Smooth muscle cell (in vitro differentiated cells): ENCODE data around the gene LIPC. TPM values are rescaled to one million over a fixed set of nuclear protein-coding genes. Genes with fewer than 3 reads are reported as not detected.
A peak's percentile ranks its signal among the peaks of the same experiment; 100 is the strongest.

ENCODE experiments used
- DNase-seq: peaks from one replicate; lab custom pipeline; 2025; ENCODE audit not compliant: unreplicated experiment; lab: John Stamatoyannopoulos, UW
- H2AFZ ChIP-seq: fragments of 200-600 bp; sonication (generic); 2 replicates; pipeline ENCODE4 v1.6.0; 2016; ENCODE audit warnings: antibody characterized with exemption, low read depth, mild to moderate bottlenecking
- H3F3A ChIP-seq: fragments of 200-600 bp; sonication (generic); 2 replicates; pipeline ENCODE4 v1.6.0; 2017; ENCODE audit warnings: antibody characterized with exemption, low read depth
- H3K27ac ChIP-seq: fragments of 200-600 bp; sonication (generic); 2 replicates; pipeline ENCODE4 v1.5.1; 2016; ENCODE audit warnings: low read depth, mild to moderate bottlenecking
- H3K27me3 ChIP-seq: fragments of 200-600 bp; sonication (generic); 2 replicates; pipeline ENCODE4 v1.6.1; 2016; ENCODE audit warnings: low read depth, mild to moderate bottlenecking
- H3K36me3 ChIP-seq: fragments of 200-600 bp; sonication (generic); 2 replicates; pipeline ENCODE4 v1.5.1; 2016; ENCODE audit warnings: low read depth
- H3K4me1 ChIP-seq: fragments of 200-600 bp; sonication (generic); 2 replicates; pipeline ENCODE4 v1.5.1; 2016; ENCODE audit warnings: low read depth
- H3K4me2 ChIP-seq: fragments of 200-600 bp; sonication (generic); 2 replicates; pipeline ENCODE4 v1.6.0; 2016; ENCODE audit warnings: mild to moderate bottlenecking
- H3K4me3 ChIP-seq: fragments of 200-600 bp; sonication (generic); 2 replicates; pipeline ENCODE4 v1.5.1; 2016; ENCODE audit warnings: mild to moderate bottlenecking
- H3K79me2 ChIP-seq: fragments of 200-600 bp; sonication (generic); 2 replicates; pipeline ENCODE4 v1.6.0; 2016; ENCODE audit warnings: low read depth, mild to moderate bottlenecking
- H3K9ac ChIP-seq: fragments of 200-600 bp; sonication (generic); 2 replicates; pipeline ENCODE4 v1.6.0; 2016; ENCODE audit warnings: low read depth
- H3K9me3 ChIP-seq: fragments of 200-600 bp; sonication (generic); replicated peaks from 2 replicates; pipeline ENCODE4 v1.5.1; 2016; ENCODE audit warnings: low read depth
- H4K20me1 ChIP-seq: fragments of 200-600 bp; sonication (generic); 2 replicates; pipeline ENCODE4 v1.6.0; 2016; ENCODE audit warnings: low read depth
- CTCF ChIP-seq: fragments of 200-600 bp; sonication (generic); IDR thresholded peaks from 2 replicates; pipeline ENCODE4 v1.5.1; 2017; ENCODE audit warnings: borderline replicate concordance, mild to moderate bottlenecking, antibody characterized with exemption; ENCODE audit not compliant: insufficient read depth, poor library complexity, severe bottlenecking
- WGBS: methylation state at CpG from one replicate; pipeline ENCODE4 v1.1.7; 2016; ENCODE audit warnings: low lambda C conversion rate; 5-methylcytosine and 5-hydroxymethylcytosine counted together
- polyA plus RNA-seq: library from polyadenylated mRNA; unstranded; fragments of >200 nt; fragmentation: Nextera tagmentation; extraction: Ambion mirVana; gene quantifications from 2 replicates; pipeline ENCODE4 v1.2.1, GENCODE V29; 2016
- total RNA-seq: library from RNA; depleted of rRNA; stranded (reverse); fragments of >200 nt; gene quantifications from 2 replicates; pipeline ENCODE4 v1.2.3, GENCODE V29; 2014

Gene LIPC
- total and polyA plus RNA-seq, 2 experiments from 2014 or later: not detected

GRCh38 chr15:58469432-58470353 is 37.9 kb downstream of the LIPC start:
- Histone ChIP-seq H2AFZ (no peak overlapping the region), H3K4me1 (peaks cover 39% of the 10 kb centered on the region), H3K27me3 (no peaks in the 10 kb centered on the region), H3K9ac (peak overlapping the region; percentile 57), H3K4me2 (peak overlapping the region; percentile 49), H3K4me3 (no peak overlapping the region), H3K79me2 (no peaks in the 10 kb centered on the region), H3K27ac (peak overlapping the region; percentile 82), H3K9me3 (no peaks in the 10 kb centered on the region), H4K20me1 (no peaks in the 10 kb centered on the region), H3K36me3 (no peaks in the 10 kb centered on the region), H3F3A (peaks cover 13% of the 10 kb centered on the region)
- 27% methylated on average over 11 of the region's 11 CpGs for WGBS
- no peak for DNase-seq
- no peak for TF ChIP-seq CTCF

DNA sequence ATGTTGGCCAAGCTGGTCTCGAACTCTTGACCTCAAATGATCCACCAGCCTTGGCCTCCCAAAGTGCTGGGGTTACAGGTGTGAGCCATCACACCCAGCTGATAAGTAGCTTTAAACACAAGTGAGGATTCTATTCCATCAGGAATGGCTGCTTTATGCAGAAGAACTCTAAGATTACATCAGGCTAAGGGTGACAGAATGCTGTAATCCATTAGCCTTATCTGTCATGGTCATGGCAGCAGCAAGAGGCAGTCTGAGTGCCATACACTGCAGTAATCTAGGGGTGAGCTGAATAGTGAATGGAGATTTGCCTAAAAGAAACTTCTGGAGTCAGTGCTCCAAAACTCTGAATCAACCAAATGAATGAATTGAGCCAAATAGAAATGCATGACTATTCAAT is 39.6 kb downstream of the LIPC start:
- no peak overlapping the region for H3K4me3 ChIP-seq
- no peak overlapping the region for H3K4me2 ChIP-seq
- H3K79me2 ChIP-seq: no peaks in the 10 kb centered on the region
- TF ChIP-seq CTCF: no peak
- no peak overlapping the region for H2AFZ ChIP-seq
- no peaks in the 10 kb centered on the region for H4K20me1 ChIP-seq
- no peak overlapping the region for H3K27ac ChIP-seq
- DNase-seq: no peak
- WGBS: 94% methylated on average over 1 of the region's 1 CpG
- no peaks in the 10 kb centered on the region for H3K27me3 ChIP-seq
- H3K9me3 ChIP-seq: no peaks in the 10 kb centered on the region
- no peaks in the 10 kb centered on the region for H3K36me3 ChIP-seq
- H3F3A ChIP-seq: peaks cover 13% of the 10 kb centered on the region
- no peak overlapping the region for H3K9ac ChIP-seq
- peaks cover 45% of the 10 kb centered on the region for H3K4me1 ChIP-seq

- Histone ChIP-seq H3K79me2 (no peaks in the 10 kb centered on the region), H3K36me3 (no peaks in the 10 kb centered on the region), H2AFZ (no peak overlapping the region), H3K9me3 (no peaks in the 10 kb centered on the region), H3K27me3 (no peaks in the 10 kb centered on the region), H3K27ac (no peak overlapping the region), H3F3A (peaks cover 19% of the 10 kb centered on the region), H3K4me2 (no peak overlapping the region), H3K4me3 (no peak overlapping the region), H3K9ac (no peak overlapping the region), H4K20me1 (no peaks in the 10 kb centered on the region), H3K4me1 (peaks cover 39% of the 10 kb centered on the region)
- no peak for TF ChIP-seq CTCF
- 80% methylated on average over 4 of the region's 4 CpGs for WGBS
- no peak for DNase-seq
Measured at GRCh38 chr15:58472221-58472620, 40.4 kb downstream of the LIPC start.
